ENCODE measurements around the gene SCAPER. TPM values are rescaled to one million over a fixed set of nuclear protein-coding genes. Genes with fewer than 3 reads are reported as not detected.

SCAPER gene
- total and polyA plus RNA-seq, 10 of the 15 experiments (the other 5 are each of a cell fraction or from before 2014, with no cell fraction given), result 1.0 to 7.7 (median 3.9) TPM

DNA sequence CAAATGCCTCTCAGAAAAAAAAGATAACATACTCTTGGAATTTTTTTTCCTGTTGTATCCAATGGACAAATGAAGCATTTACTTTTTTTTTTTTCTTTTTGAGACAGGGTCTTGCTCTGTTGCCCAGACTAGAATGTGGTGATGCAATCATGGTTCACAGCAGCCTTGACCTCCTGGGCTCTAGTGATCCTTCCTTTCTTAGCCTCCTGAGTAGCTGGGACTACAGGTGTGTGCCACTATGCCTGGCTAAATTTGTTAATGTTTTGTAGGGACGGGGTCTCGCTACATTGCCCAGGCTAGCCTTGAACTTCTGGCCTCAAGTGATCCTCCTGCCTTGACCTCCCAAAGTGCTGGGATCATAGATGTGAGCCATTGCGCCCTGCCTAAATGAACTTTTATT, 401.3 kb downstream of the SCAPER start:
- Histone ChIP-seq H3K4me1 (ENCODE audit: control insufficient read depth, insufficient read depth, low read length) (no peaks in the 10 kb centered on the region), H2AFZ (ENCODE audit: control insufficient read depth, low read depth, low read length) (no peak overlapping the region), H3K36me3 (ENCODE audit: control insufficient read depth in 2 of 2, insufficient read depth in 2 of 2, low read length in 1 of 2) (no peaks in the 10 kb centered on the region), H3K9me3 (replicated peaks; ENCODE audit: control insufficient read depth, insufficient read depth, low read length) (no peaks in the 10 kb centered on the region), H3K4me2 (ENCODE audit: control insufficient read depth, insufficient read depth) (no peak overlapping the region), H4K20me1 (ENCODE audit: control insufficient read depth, insufficient read depth) (no peaks in the 10 kb centered on the region), H3K79me2 (ENCODE audit: control insufficient read depth, insufficient read depth, low read length) (no peaks in the 10 kb centered on the region), H3K27me3 (replicated peaks in 1 of 2; ENCODE audit: control insufficient read depth in 2 of 2, insufficient read depth in 2 of 2, low read length in 1 of 2) (no peaks in the 10 kb centered on the region), H3K4me3 (no peak overlapping the region), H3K9ac (ENCODE audit: control insufficient read depth, insufficient read depth, low read length) (no peak overlapping the region), H3K27ac (ENCODE audit: control insufficient read depth, insufficient read depth) (no peak overlapping the region)
- no peak for DNase-seq (ENCODE audit: low read depth, low spot score)
- ATAC-seq, result no peak
- no peak for FAIRE-seq
- ChIA-PET RAD21 (ENCODE audit: unreplicated experiment) (no interaction called here), SMC1A (ENCODE audit: uncharacterized antibody, unreplicated experiment) (interaction anchor here (0.6 kb wide), 1 partner anchor 149 kb away, joined by 3 read pairs; no protein-coding TSS in a partner anchor), POLR2A (no interaction called here), CTCF (interaction anchor here (1.3 kb wide), 1 partner anchor 32 kb away, joined by 3 read pairs; no protein-coding TSS in a partner anchor)
- BruUV-seq (replicated peaks), result no TSS peak
- in situ Hi-C loops (cut with MboI) (no loop called here), intact Hi-C loops (cut with micrococcal nuclease; ENCODE audit: unreplicated experiment) (no loop called here)
- TF ChIP-seq GABPA (IDR thresholded peaks at IDR 0.05; ENCODE audit: low read depth) (no peak), ESRRA (IDR thresholded peaks at IDR 0.05; ENCODE audit: low read length) (no peak), FOXM1 (IDR thresholded peaks at IDR 0.05; ENCODE audit: low read depth, low read length) (no peak), BMI1 (IDR thresholded peaks at IDR 0.05; ENCODE audit: borderline replicate concordance) (no peak), E2F8 (IDR thresholded peaks at IDR 0.05; ENCODE audit: low read depth, partially characterized antibody) (no peak), MYC (IDR thresholded peaks at IDR 0.05; ENCODE audit: insufficient read depth, insufficient read length, insufficient replicate concordance, low read length, severe bottlenecking) (no peak)
- 100% methylated on average over 3 of the region's 3 CpGs for WGBS (ENCODE audit: insufficient coverage, insufficient replicate concordance, low lambda C conversion rate, missing lambda C conversion rate)

All from GM12878 (cell line).